Omental fat pad (tissue), 4 donors: Measurements from ENCODE around the gene UBE2L3. TPM values are rescaled to one million over a fixed set of nuclear protein-coding genes. Genes with fewer than 3 reads are reported as not detected.
"Not testable (repeated sequence)": the region's sequence is repeated elsewhere in the genome, so short reads cannot be mapped to it uniquely, and the experiment has no call there.

ENCODE experiments used
- ATAC-seq: fragments of 150-250 bp; one replicate; pipeline ENCODE4 v1.9.1; 2016; ENCODE audit warnings: mild to moderate bottlenecking, moderate library complexity; ENCODE audit not compliant: low FRiP score
- DNase-seq: peaks from one replicate; pipeline ENCODE4 v3.0.0-alpha.2; 2019; ENCODE audit warnings: low spot score
- total RNA-seq, 4 donors: library from RNA; depleted of rRNA; stranded (reverse); fragments of >200 nt; gene quantifications; one replicate each; pipeline ENCODE4 v1.1.0, GENCODE V29; 2016
- TF ChIP-seq, protein P1 (sequence below), 3 donors: fragments of 450-650 bp; IDR thresholded peaks; one replicate each; pipeline ENCODE4 v1.5.1; 2016 to 2017; ENCODE audit warnings: antibody characterized with exemption in 3 of 3, mild to moderate bottlenecking in 3 of 3, moderate library complexity in 2 of 3

UBE2L3 gene
- total RNA-seq, 4 donors from 2014 or later = 38.9 to 49.7 (median 44.0) TPM

- DNase-seq = no peak
- ATAC-seq = no peak
- TF ChIP-seq, protein P1, sequence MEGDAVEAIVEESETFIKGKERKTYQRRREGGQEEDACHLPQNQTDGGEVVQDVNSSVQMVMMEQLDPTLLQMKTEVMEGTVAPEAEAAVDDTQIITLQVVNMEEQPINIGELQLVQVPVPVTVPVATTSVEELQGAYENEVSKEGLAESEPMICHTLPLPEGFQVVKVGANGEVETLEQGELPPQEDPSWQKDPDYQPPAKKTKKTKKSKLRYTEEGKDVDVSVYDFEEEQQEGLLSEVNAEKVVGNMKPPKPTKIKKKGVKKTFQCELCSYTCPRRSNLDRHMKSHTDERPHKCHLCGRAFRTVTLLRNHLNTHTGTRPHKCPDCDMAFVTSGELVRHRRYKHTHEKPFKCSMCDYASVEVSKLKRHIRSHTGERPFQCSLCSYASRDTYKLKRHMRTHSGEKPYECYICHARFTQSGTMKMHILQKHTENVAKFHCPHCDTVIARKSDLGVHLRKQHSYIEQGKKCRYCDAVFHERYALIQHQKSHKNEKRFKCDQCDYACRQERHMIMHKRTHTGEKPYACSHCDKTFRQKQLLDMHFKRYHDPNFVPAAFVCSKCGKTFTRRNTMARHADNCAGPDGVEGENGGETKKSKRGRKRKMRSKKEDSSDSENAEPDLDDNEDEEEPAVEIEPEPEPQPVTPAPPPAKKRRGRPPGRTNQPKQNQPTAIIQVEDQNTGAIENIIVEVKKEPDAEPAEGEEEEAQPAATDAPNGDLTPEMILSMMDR (IDR thresholded peaks at IDR 0.05) = no peak
Observed at GRCh38 chr22:21563912-21564311, 3.6 kb upstream of the UBE2L3 start.

DNA sequence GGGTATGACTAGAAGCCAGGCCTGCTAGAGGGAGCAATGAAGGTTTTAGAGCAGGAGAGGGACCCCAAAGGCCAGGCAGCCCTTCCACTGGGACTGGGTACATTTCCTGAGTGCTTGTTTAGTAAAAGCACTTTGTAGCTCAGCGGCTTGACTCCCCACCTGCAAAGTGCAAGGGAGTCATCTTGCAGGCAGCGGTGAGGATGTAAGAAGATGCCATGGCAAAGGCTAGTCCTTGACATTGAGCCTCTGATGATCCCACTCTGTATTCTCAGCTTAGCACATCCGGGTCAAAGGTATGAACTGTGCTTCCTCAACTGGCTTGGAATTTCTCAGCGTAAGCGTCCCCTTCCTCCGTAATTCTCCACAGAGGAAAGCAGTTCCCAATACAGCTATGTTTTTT is 3.1 kb upstream of the UBE2L3 start:
- ATAC-seq = no peak
- no peak for DNase-seq
- TF ChIP-seq, protein P1 (IDR thresholded peaks at IDR 0.05) = no peak

DNA sequence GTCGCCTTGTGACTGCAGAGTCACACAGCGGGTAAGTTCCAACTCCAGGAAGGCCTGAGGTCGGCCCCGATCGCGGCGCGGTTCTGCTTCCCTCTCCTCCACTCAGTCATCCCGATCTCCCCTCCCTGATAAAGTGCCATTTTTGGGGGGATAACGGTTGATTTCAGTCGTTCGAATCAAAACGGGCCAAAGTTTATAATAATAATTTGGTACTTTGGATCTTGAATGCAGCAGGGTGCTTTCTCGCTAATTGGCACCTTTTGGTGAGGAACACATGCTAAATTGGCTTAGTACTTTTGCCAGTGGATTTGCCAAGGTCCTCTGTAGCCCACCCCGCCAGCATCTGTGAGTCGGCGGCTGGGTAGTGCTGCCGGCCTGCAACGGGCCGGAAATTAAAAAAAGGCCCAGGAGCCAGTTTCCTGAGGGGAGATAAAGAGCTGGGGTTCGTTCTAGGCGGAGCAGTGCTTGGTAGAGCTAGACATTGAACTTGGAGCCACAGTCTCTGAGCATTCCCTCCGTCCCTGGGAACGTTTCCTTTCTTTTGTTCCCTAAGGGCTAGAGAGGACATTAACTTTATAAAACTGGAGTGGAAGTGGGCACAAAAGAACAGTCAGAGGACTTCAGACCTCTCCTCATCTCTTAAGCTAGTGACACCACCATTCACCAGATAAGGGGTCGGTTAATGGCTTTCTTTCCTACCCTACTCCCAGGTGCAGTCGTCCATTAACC is 997 bp downstream of the UBE2L3 start:
- ATAC-seq (peak; percentile 25), DNase-seq (no peak)
- TF ChIP-seq, protein P1 (IDR thresholded peaks at IDR 0.05) = no peak

- ATAC-seq, DNase-seq: not testable (repeated sequence)
Observed at GRCh38 chr22:21569076-21569427, 1.5 kb downstream of the UBE2L3 start.

- no peak for DNase-seq
- ATAC-seq = no peak
- TF ChIP-seq, protein P1 (IDR thresholded peaks at IDR 0.05) = no peak
Observed at GRCh38 chr22:21569459-21570170, 2.1 kb downstream of the UBE2L3 start.

DNA sequence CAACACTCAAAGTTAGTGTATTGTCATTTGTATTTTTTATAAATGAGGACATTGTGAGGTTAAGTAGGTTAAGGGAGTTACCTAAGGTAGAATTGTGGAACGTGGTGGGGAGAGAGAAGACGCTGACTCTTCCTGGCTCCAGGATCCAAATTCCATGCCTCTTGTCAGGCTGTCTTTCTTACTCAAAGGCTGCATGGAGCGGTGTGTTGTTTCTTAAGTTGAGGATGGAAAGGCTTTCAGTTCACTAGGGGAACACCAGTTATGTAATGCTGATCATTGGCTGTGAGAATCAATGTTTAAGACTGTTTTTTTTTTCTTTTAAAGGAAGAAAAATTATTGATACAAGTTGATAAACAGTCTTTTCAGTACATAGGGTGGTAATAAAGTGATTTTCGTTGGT is 2.9 kb downstream of the UBE2L3 start:
- ATAC-seq = no peak
- DNase-seq = no peak
- TF ChIP-seq, protein P1 (IDR thresholded peaks at IDR 0.05) = no peak

DNA sequence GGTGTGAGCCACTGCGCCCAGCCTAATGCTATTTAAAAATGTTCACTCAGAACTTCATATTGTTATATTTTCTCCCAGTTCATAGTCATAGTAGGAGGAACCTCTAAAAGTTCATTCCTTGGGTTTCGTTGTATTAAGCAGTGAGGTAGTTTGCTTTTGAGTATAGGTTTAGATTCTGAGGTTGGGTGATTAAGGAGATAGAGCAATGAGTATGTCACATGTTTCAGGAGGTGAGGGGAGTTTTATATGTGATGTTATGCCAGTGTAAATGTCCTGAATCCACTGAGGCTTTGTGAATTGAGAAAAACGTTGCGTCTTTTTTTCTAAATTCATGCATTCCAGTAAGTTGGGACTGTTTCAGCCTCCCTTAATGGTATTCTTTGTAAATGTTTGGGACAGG is 4.2 kb downstream of the UBE2L3 start:
- no peak for ATAC-seq
- TF ChIP-seq, protein P1 (IDR thresholded peaks at IDR 0.05) = no peak
- DNase-seq = no peak
